ENCODE data around the gene SELENOT.

GRCh38 chr3:150611666-150612065 lies 8.5 kb downstream of the SELENOT start:
- TF ChIP-seq CTCF (IDR thresholded peaks at IDR 0.05; ENCODE audit: low read depth, low read length, poor library complexity, severe bottlenecking): no peak
- no peak for TF ChIP-seq EZH2phosphoT487 (IDR thresholded peaks at IDR 0.05; ENCODE audit: borderline replicate concordance, low read length)
